Heart left ventricle (tissue), 16 donors: ENCODE measurements around the gene PRSS33. TPM values are rescaled to one million over a fixed set of nuclear protein-coding genes. Genes with fewer than 3 reads are reported as not detected.

Experiments used
- ATAC-seq, 4 donors: fragments of 200-7000 bp; cut with Tn5 transposase; one replicate each; pipeline ENCODE4 v1.9.1; 2020 to 2022; ENCODE audit warnings: moderate library complexity in 4 of 4, mild to moderate bottlenecking in 3 of 4, moderate number of reproducible peaks in 1 of 4
- DNase-seq, 5 donors: peaks; one replicate each; pipeline ENCODE4 v3.0.0-alpha.2; 2020
- H3K27ac ChIP-seq, 12 donors: fragments of 200-600 bp; sonication (generic) in 4 of 12; one replicate each; pipeline versions ENCODE4 v1.5.0 to v1.8.0; 2016 to 2022; ENCODE audit warnings: mild to moderate bottlenecking in 2 of 12
- H3K27me3 ChIP-seq, 9 donors: fragments of 200-600 bp; sonication (generic) in 2 of 9; one replicate each; pipeline versions ENCODE4 v1.5.1 to v1.8.0; 2016 to 2022; ENCODE audit warnings: mild to moderate bottlenecking in 3 of 9
- H3K36me3 ChIP-seq, 9 donors: fragments of 200-600 bp; sonication (generic) in 2 of 9; one replicate each; pipeline versions ENCODE4 v1.5.0 to v1.8.0; 2018 to 2022; ENCODE audit warnings: mild to moderate bottlenecking in 2 of 9
- H3K4me1 ChIP-seq, 12 donors: fragments of 200-600 bp; sonication (generic) in 4 of 12; one replicate each; pipeline versions ENCODE4 v1.5.0 to v1.8.0; 2016 to 2022; ENCODE audit warnings: mild to moderate bottlenecking in 3 of 12
- H3K4me3 ChIP-seq, 12 donors: fragments of 200-600 bp; sonication (generic) in 4 of 12; one replicate each; pipeline versions ENCODE4 v1.5.0 to v1.8.0; 2017 to 2022; ENCODE audit warnings: mild to moderate bottlenecking in 9 of 12, moderate library complexity in 4 of 12
- H3K9me3 ChIP-seq, 12 donors: fragments of 200-600 bp; sonication (generic) in 4 of 12; one replicate each; pipeline versions ENCODE4 v1.5.0 to v1.8.0; 2016 to 2022; ENCODE audit warnings: mild to moderate bottlenecking in 1 of 12
- CTCF ChIP-seq, 12 donors: fragments of 200-600 bp; sonication (generic) in 4 of 12; IDR thresholded peaks; one replicate each; pipeline versions ENCODE4 v1.5.0 to v1.8.0; 2018 to 2022; ENCODE audit warnings: antibody characterized with exemption in 12 of 12, mild to moderate bottlenecking in 5 of 12
- POLR2A ChIP-seq, 2 donors: fragments of 450-650 bp; IDR thresholded peaks; one replicate each; pipeline ENCODE4 v1.6.1; 2017; ENCODE audit warnings: antibody characterized with exemption in 2 of 2, mild to moderate bottlenecking in 2 of 2, moderate library complexity in 2 of 2
- WGBS, 4 donors: extraction: QIAGEN DNeasy Blood & Tissue Kit in 2 of 4; methylation state at CpG; one replicate each; pipeline versions ENCODE4 v1.1.5 to v1.1.7; 2013 to 2018; 5-methylcytosine and 5-hydroxymethylcytosine counted together
- intact Hi-C, 10 donors: fragments of 100-400 bp; cut with DNase I; formaldehyde crosslinking; loops; one replicate each; pipeline versions ENCODE4 v1.11.1 to v1.14.2; 2022
- polyA plus RNA-seq, 2 donors: library from polyadenylated mRNA; stranded (reverse); fragments of 200-250 nt; gene quantifications; one replicate each; pipeline ENCODE4 v1.2.3, GENCODE V29; 2013
- total RNA-seq, 9 donors: library from RNA; depleted of rRNA in 2 of 9; stranded (reverse); fragments of >200 nt in 2 of 9; fragmentation: NEBNext Ultra II Directional in 3 of 9; extraction: Animal tissue kit (Norgen Biotek cat#: 25700) in 3 of 9; gene quantifications; one replicate each; pipeline versions ENCODE4 v1.1.0 to v1.2.4, GENCODE V29; 2016 to 2023
- donor health status: ischemic (EF 13 %, LVEDD 7.1; RV severe dilation, severe dysfunction).
- donor health status: healthy with polysubstance abuse.
- donor health status: DM: no; HTN: yes; CAD: no.
- donor health status: DM: no; HTN: no; CAD: no.
- donor health status: ischemic (EF 25% LVEDD 6.9; RV normal size, moderate dysfunction).
- donor health status: ischemic (EF 25% LVEDD 5.7; RV mildly dilated, moderate dysfunction).
- donor health status: healthy.
- donor health status: DM: yes; HTN: yes; CAD: no.
- donor health status: ischemic (EF 35%, LVEDD 5.7; RV mildly dilated, moderate dysfunction).
- donor health status: nonischemic (EF 11% LVEDD 7.7; RV severe dilation, severe dysfunction).
- donor health status: DM: yes; HTN: yes; CAD: no.
- donor health status: PGD.
- donor health status: ischemic (EF 29% LVEDD 5.4; RV normal size, mild dysfunction).
- donor health status: nonischemic (EF 23%, LVEDD 6.1; RV moderate dilation, normal function).

PRSS33 gene
- total and polyA plus RNA-seq, 11 donors, result not detected

GRCh38 chr16:2803545-2804195 lies 16.3 kb upstream of the PRSS33 start:
- intact Hi-C loops, result no loop called here
- Histone ChIP-seq H3K36me3 (no peaks in the 10 kb centered on the region), H3K27ac (no peak overlapping the region), H3K27me3 (peaks cover 0 to 11% (median 3%) of the 10 kb centered on the region in 9 donors), H3K9me3 (peaks cover 0 to 22% (median 12%) of the 10 kb centered on the region in 12 donors), H3K4me3 (no peak overlapping the region), H3K4me1 (no peaks in the 10 kb centered on the region)
- WGBS, 4 donors, result 72 to 82% (median 78%) methylated on average over 3 of the region's 3 CpGs
- no peak for DNase-seq
- no peak for ATAC-seq
- no peak for TF ChIP-seq POLR2A (IDR thresholded peaks at IDR 0.05)
- no peak for TF ChIP-seq CTCF (IDR thresholded peaks at IDR 0.05)

GRCh38 chr16:2799859-2800226 lies 12.5 kb upstream of the PRSS33 start:
- H3K27me3 ChIP-seq, result peaks cover 0 to 30% (median 8%) of the 10 kb centered on the region in 9 donors
- H3K27ac ChIP-seq, result no peak overlapping the region
- H3K4me1 ChIP-seq, result peaks cover 0 to 10% (median 0%) of the 10 kb centered on the region in 12 donors
- no peak overlapping the region for H3K4me3 ChIP-seq
- intact Hi-C loops, result loop anchor here in 2 of 10 donors (10.0 kb wide), 1 partner anchor 55 kb away; the partner anchor contains the start of gene PRSS22 (in 2 of the 2)
- H3K9me3 ChIP-seq, result peaks cover 0 to 22% (median 12%) of the 10 kb centered on the region in 12 donors
- no peak for TF ChIP-seq CTCF (IDR thresholded peaks at IDR 0.05)
- no peak for TF ChIP-seq POLR2A (IDR thresholded peaks at IDR 0.05)
- WGBS, 4 donors, result 59 to 76% (median 67%) methylated on average over 1 of the region's 1 CpG
- no peak for ATAC-seq
- no peaks in the 10 kb centered on the region for H3K36me3 ChIP-seq
- DNase-seq, result no peak

GRCh38 chr16:2799205-2799858 lies 12.0 kb upstream of the PRSS33 start:
- Histone ChIP-seq H3K9me3 (peaks cover 0 to 17% (median 8%) of the 10 kb centered on the region in 12 donors), H3K27ac (no peak overlapping the region), H3K4me1 (peaks cover 0 to 15% (median 0%) of the 10 kb centered on the region in 12 donors), H3K4me3 (no peak overlapping the region), H3K36me3 (no peaks in the 10 kb centered on the region), H3K27me3 (peaks cover 0 to 30% (median 8%) of the 10 kb centered on the region in 9 donors)
- intact Hi-C loops, result loop anchor here in 2 of 10 donors (10.0 kb wide), 1 partner anchor 55 kb away; the partner anchor contains the start of gene PRSS22 (in 2 of the 2)
- DNase-seq, result no peak
- no peak for ATAC-seq
- 80 to 89% (median 85%) methylated on average over 16 to 21 of the region's 21 CpGs for WGBS, 4 donors
- TF ChIP-seq CTCF (IDR thresholded peaks at IDR 0.05), result no peak
- no peak for TF ChIP-seq POLR2A (IDR thresholded peaks at IDR 0.05)

GRCh38 chr16:2798723-2799204 lies 11.4 kb upstream of the PRSS33 start:
- intact Hi-C loops, result loop anchor here in 2 of 10 donors (10.0 kb wide), 1 partner anchor 56 kb away; the partner anchor contains the start of gene PRSS22 (in 2 of the 2)
- WGBS, 4 donors, result 70 to 90% (median 84%) methylated on average over 2 to 39 of the region's 39 CpGs; no CpG with 5 or more reads in 1 of the 4 donors

More at GRCh38 chr16:2798723-2799204, 11.4 kb upstream of the PRSS33 start:
- ATAC-seq, result no peak
- H3K36me3 ChIP-seq, result no peaks in the 10 kb centered on the region
- TF ChIP-seq CTCF (IDR thresholded peaks at IDR 0.05) (no peak), POLR2A (IDR thresholded peaks at IDR 0.05) (no peak)
- peaks cover 0 to 32% (median 8%) of the 10 kb centered on the region in 9 donors for H3K27me3 ChIP-seq
- H3K4me3 ChIP-seq, result no peak overlapping the region
- no peak overlapping the region for H3K27ac ChIP-seq
- H3K9me3 ChIP-seq, result peaks cover 0 to 11% (median 3%) of the 10 kb centered on the region in 12 donors
- DNase-seq, result no peak
- H3K4me1 ChIP-seq, result peaks cover 0 to 21% (median 0%) of the 10 kb centered on the region in 12 donors
